Measurements from ENCODE around the gene GEN1. TPM values are rescaled to one million over a fixed set of nuclear protein-coding genes. Genes with fewer than 3 reads are reported as not detected.

The GEN1 gene
- total RNA-seq, 2 experiments from 2014 or later: 4.3 to 4.6 TPM

GRCh38 chr2:17800219-17800618 lies 46.3 kb downstream of the GEN1 start:
- no peaks in the 10 kb centered on the region for H3K36me3 Mint-ChIP-seq (ENCODE audit: low read depth)
- Histone ChIP-seq H3K27ac (ENCODE audit: low read depth in 1 of 2, low read length in 2 of 2) (no peak overlapping the region), H3K4me3 (ENCODE audit: low read length) (no peak overlapping the region), H3K36me3 (ENCODE audit: insufficient read depth, low read length) (no peaks in the 10 kb centered on the region), H3K4me1 (ENCODE audit: insufficient read depth, low read length) (no peaks in the 10 kb centered on the region), H3K27me3 (ENCODE audit: control insufficient read depth in 1 of 2, insufficient read depth in 2 of 2, low read length in 2 of 2) (peaks cover 3 to 12% of the 10 kb centered on the region in 2 experiments), H3K9me3 (ENCODE audit: control insufficient read depth in 1 of 2, insufficient read depth in 1 of 2, low read length in 2 of 2) (no peaks in the 10 kb centered on the region)
- DNase-seq (no peak), ATAC-seq (ENCODE audit: poor library complexity) (no peak)
- ChIA-PET POLR2A (no interaction called here), CTCF (no interaction called here)
- H3K27me3 Mint-ChIP-seq: peaks cover 27% of the 10 kb centered on the region
- no peak overlapping the region for H3K27ac Mint-ChIP-seq
- TF ChIP-seq CTCF (IDR thresholded peaks at IDR 0.05): no peak
- H3K4me3 Mint-ChIP-seq: no peak overlapping the region
- no peaks in the 10 kb centered on the region for H3K4me1 Mint-ChIP-seq (ENCODE audit: low read depth)
- no peaks in the 10 kb centered on the region for H3K9me3 Mint-ChIP-seq
- intact Hi-C loops (cut with DNase I, micrococcal nuclease): no loop called here

DNA sequence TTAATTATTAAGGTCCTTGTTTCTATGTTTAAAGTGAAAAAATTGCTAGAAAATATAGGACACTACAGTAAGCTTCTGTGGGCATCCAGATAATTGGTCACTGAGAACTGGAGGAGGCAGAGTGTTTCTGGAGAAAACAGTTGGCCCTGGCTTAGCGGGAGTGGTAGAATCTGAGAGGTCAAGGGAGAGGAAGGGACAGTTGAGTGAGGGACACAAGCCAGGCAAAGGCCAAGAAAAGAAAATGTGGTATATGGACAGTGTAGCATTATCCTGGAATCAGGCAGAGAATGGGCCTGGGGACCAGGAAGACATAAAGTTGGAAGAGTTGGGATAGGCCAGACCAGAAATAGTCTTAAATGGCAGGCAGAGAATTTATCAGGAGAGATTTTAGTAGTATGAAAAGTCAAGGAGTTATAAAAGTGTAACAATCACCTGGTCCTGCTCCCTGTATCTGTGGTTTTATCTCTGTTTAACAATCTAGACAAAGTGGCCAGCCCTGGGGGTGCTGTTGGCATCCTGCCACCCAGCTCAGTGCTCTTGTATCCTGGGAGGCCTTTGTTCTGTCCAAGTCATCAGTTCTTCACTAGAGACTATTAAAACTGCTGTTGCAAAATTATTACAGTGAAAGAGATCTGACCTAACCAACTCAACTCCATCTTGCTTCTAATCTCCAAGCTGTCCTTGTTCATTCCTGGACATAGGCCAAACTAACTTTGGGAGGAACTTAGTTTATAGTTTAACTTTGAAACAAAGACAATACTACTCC lies 46.9 kb downstream of the GEN1 start:
- Mint-ChIP-seq H3K4me1 (ENCODE audit: low read depth) (no peaks in the 10 kb centered on the region), H3K36me3 (ENCODE audit: low read depth) (no peaks in the 10 kb centered on the region), H3K4me3 (no peak overlapping the region), H3K9me3 (no peaks in the 10 kb centered on the region), H3K27ac (no peak overlapping the region), H3K27me3 (peaks cover 24% of the 10 kb centered on the region)
- H3K27ac ChIP-seq (ENCODE audit: low read depth in 1 of 2, low read length in 2 of 2): no peak overlapping the region
- no peak for TF ChIP-seq CTCF (IDR thresholded peaks at IDR 0.05)
- ChIA-PET POLR2A (no interaction called here), CTCF (no interaction called here)
- intact Hi-C loops (cut with DNase I, micrococcal nuclease): no loop called here
- peaks cover 3 to 8% of the 10 kb centered on the region in 2 experiments for H3K27me3 ChIP-seq (ENCODE audit: control insufficient read depth in 1 of 2, insufficient read depth in 2 of 2, low read length in 2 of 2)
- H3K4me1 ChIP-seq (ENCODE audit: insufficient read depth, low read length): no peaks in the 10 kb centered on the region
- H3K9me3 ChIP-seq (ENCODE audit: control insufficient read depth in 1 of 2, insufficient read depth in 1 of 2, low read length in 2 of 2): no peaks in the 10 kb centered on the region
- H3K36me3 ChIP-seq (ENCODE audit: insufficient read depth, low read length): no peaks in the 10 kb centered on the region
- H3K4me3 ChIP-seq (ENCODE audit: low read length): no peak overlapping the region
- DNase-seq (no peak), ATAC-seq (ENCODE audit: poor library complexity) (no peak)

DNA sequence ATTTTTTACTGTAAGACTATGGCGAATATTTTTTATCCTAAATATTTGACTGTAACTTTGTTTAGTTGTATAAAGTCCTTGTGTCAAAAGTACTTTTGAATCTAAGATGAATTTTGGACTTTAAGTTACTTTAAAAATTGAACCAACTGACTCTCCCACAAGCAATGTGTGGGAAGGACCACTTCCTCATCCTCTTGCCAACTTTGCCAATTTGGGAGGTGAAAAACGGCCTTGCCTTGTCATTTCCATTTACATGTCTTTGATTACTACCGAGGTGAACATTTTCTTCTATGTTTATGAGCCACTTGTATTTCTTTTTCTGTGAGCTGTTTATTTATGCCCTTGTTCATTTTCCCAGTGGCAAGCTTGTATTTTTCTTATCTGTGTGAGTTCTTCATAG lies 49.6 kb downstream of the GEN1 start:
- no peak overlapping the region for H3K4me3 ChIP-seq (ENCODE audit: low read length)
- Mint-ChIP-seq H3K9me3 (no peaks in the 10 kb centered on the region), H3K27me3 (peaks cover 23% of the 10 kb centered on the region), H3K4me3 (no peak overlapping the region), H3K4me1 (ENCODE audit: low read depth) (no peaks in the 10 kb centered on the region), H3K27ac (no peak overlapping the region), H3K36me3 (ENCODE audit: low read depth) (no peaks in the 10 kb centered on the region)
- no peaks in the 10 kb centered on the region for H3K36me3 ChIP-seq (ENCODE audit: insufficient read depth, low read length)
- no peak for ATAC-seq (ENCODE audit: poor library complexity)
- CTCF ChIA-PET: no interaction called here
- TF ChIP-seq CTCF (IDR thresholded peaks at IDR 0.05): no peak
- intact Hi-C loops (cut with DNase I, micrococcal nuclease): no loop called here
- no peak for DNase-seq
- POLR2A ChIA-PET: no interaction called here
- H3K4me1 ChIP-seq (ENCODE audit: insufficient read depth, low read length): no peaks in the 10 kb centered on the region
- H3K27me3 ChIP-seq (ENCODE audit: control insufficient read depth in 1 of 2, insufficient read depth in 2 of 2, low read length in 2 of 2): peaks cover 3 to 8% of the 10 kb centered on the region in 2 experiments
- H3K9me3 ChIP-seq (ENCODE audit: control insufficient read depth in 1 of 2, insufficient read depth in 1 of 2, low read length in 2 of 2): no peaks in the 10 kb centered on the region
- H3K27ac ChIP-seq (ENCODE audit: low read depth in 1 of 2, low read length in 2 of 2): no peak overlapping the region
